HepG2 (cell line): ENCODE results near the gene TALDO1.

Source experiments
- ERF ChIP-seq: IDR thresholded peaks from 2 replicates; pipeline ENCODE4 v1.6.1; 2018; ENCODE audit warnings: missing biosample characterization, missing genetic modification reagents
- HIVEP1 ChIP-seq: sonication (generic); formaldehyde crosslinking; IDR thresholded peaks from 2 replicates; pipeline ENCODE4 v1.4.0; 2020; ENCODE audit warnings: mild to moderate bottlenecking, missing genetic modification reagents
- KLF16 ChIP-seq, 2 experiments: sonication (generic) in 1 of 2; formaldehyde crosslinking in 1 of 2; IDR thresholded peaks; 2 replicates each; pipeline versions ENCODE4 v1.6.1 to v1.8.0; 2016 to 2023; ENCODE audit warnings: missing genetic modification reagents in 2 of 2, missing compliant biosample characterization in 1 of 2
- MTA3 ChIP-seq: sonication (generic); formaldehyde crosslinking; IDR thresholded peaks from 2 replicates; pipeline ENCODE4 v1.4.0; 2020; ENCODE audit warnings: missing genetic modification reagents
- NR2F2 ChIP-seq: IDR thresholded peaks from 2 replicates; pipeline ENCODE4 v1.6.1; 2012; ENCODE audit warnings: low read depth, inconsistent platforms, borderline replicate concordance
- POLR2A ChIP-seq, 2 experiments: IDR thresholded peaks; 2 replicates each; pipeline ENCODE4 v1.6.1; 2011; ENCODE audit warnings: low read depth in 2 of 2, low read length in 2 of 2, mild to moderate bottlenecking in 1 of 2, moderate library complexity in 1 of 2; ENCODE audit not compliant: insufficient read depth in 1 of 2
- POLR2AphosphoS5 ChIP-seq: IDR thresholded peaks from 2 replicates; pipeline ENCODE4 v1.6.1; 2012; ENCODE audit warnings: low read depth, low read length
- TEAD2 ChIP-seq: sonication (generic); formaldehyde crosslinking; IDR thresholded peaks from 2 replicates; pipeline ENCODE4 v1.9.0; 2021; ENCODE audit warnings: missing genetic modification reagents
- ZNF274 ChIP-seq: sonication (generic); formaldehyde crosslinking; IDR thresholded peaks from 2 replicates; pipeline ENCODE4 v1.5.1; 2020; ENCODE audit warnings: mild to moderate bottlenecking, missing genetic modification reagents
- ZNF878 ChIP-seq: sonication (generic); formaldehyde crosslinking; IDR thresholded peaks from 2 replicates; pipeline ENCODE4 v1.8.1; 2023; ENCODE audit warnings: mild to moderate bottlenecking, missing genetic modification reagents, moderate library complexity
- TF ChIP-seq, protein P1 (sequence below): sonication (generic); formaldehyde crosslinking; IDR thresholded peaks from 2 replicates; pipeline ENCODE4 v1.5.0; 2020; ENCODE audit warnings: mild to moderate bottlenecking, missing genetic modification reagents, moderate library complexity
- TF ChIP-seq, protein P2 (sequence below): sonication (generic); formaldehyde crosslinking; IDR thresholded peaks from 2 replicates; pipeline ENCODE4 v1.4.0; 2020; ENCODE audit warnings: missing genetic modification reagents

DNA sequence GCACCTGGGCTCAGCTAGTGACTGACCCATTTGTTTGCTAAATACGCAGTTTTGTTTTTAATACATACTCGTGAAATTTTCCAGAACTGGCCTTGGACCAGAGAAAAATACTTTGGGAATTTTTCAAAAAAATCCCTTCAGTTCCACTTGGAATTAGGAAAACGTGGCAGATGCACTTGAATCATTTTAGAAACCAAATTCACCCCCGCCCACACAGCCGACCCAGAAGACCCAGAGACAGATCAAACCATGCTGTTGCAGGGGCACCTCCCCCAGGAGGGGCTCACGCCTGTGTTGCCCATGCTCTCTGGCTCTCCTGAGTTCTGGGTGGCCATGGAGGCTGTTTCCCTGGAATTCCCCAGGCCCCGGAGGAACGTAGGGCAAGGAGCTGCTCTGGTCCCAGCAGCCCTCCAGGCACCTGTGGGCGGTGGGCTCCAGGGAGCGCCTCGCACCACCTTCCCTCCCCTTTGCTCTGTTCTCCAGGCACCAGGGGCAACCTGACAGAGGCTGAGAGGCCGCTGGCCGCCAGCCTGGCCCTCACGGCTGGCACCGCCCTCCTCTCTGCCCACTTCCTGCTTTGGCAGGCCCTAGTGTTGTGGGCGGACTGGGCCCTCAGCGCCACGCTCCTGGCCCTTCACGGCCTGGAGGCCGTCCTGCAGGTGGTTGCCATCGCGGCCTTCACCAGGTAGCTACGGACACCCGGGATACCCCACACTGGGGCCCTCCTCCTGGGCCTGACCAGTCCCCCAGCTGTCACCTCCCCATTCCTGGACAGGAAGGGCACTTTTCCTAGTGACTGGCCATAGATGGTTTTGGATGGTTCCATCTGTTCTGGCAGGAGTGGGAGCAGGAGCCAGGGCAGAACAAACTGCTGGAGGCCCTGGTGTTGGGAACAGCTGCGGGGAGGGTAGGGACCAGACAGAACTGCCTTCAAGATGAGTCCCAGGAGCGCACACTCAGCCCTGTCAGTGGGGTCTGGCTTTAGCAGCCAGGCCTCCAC is 44.5 kb upstream of the TALDO1 start:
- TF ChIP-seq, protein P1, sequence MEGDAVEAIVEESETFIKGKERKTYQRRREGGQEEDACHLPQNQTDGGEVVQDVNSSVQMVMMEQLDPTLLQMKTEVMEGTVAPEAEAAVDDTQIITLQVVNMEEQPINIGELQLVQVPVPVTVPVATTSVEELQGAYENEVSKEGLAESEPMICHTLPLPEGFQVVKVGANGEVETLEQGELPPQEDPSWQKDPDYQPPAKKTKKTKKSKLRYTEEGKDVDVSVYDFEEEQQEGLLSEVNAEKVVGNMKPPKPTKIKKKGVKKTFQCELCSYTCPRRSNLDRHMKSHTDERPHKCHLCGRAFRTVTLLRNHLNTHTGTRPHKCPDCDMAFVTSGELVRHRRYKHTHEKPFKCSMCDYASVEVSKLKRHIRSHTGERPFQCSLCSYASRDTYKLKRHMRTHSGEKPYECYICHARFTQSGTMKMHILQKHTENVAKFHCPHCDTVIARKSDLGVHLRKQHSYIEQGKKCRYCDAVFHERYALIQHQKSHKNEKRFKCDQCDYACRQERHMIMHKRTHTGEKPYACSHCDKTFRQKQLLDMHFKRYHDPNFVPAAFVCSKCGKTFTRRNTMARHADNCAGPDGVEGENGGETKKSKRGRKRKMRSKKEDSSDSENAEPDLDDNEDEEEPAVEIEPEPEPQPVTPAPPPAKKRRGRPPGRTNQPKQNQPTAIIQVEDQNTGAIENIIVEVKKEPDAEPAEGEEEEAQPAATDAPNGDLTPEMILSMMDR: no peak
- TF ChIP-seq MTA3: no peak
- TF ChIP-seq, protein P2, sequence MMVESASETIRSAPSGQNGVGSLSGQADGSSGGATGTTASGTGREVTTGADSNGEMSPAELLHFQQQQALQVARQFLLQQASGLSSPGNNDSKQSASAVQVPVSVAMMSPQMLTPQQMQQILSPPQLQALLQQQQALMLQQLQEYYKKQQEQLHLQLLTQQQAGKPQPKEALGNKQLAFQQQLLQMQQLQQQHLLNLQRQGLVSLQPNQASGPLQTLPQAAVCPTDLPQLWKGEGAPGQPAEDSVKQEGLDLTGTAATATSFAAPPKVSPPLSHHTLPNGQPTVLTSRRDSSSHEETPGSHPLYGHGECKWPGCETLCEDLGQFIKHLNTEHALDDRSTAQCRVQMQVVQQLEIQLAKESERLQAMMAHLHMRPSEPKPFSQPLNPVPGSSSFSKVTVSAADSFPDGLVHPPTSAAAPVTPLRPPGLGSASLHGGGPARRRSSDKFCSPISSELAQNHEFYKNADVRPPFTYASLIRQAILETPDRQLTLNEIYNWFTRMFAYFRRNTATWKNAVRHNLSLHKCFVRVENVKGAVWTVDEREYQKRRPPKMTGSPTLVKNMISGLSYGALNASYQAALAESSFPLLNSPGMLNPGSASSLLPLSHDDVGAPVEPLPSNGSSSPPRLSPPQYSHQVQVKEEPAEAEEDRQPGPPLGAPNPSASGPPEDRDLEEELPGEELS (CRISPR knock-in tag): no peak
- no peak for TF ChIP-seq POLR2AphosphoS5
- TF ChIP-seq KLF16 (CRISPR knock-in tag; IDR thresholded peaks at IDR 0.05): no peak
- TF ChIP-seq HIVEP1 (CRISPR knock-in tag): no peak
- TF ChIP-seq ZNF274: no peak
- no peak for TF ChIP-seq ERF (CRISPR knock-in tag)
- no peak for TF ChIP-seq POLR2A (IDR thresholded peaks at IDR 0.05; ENCODE audit: insufficient read depth in 1 of 2, low read depth in 2 of 2, low read length in 2 of 2)
- TF ChIP-seq ZNF878 (CRISPR knock-in tag): no peak
- no peak for TF ChIP-seq NR2F2
- no peak for TF ChIP-seq TEAD2 (CRISPR knock-in tag)
